ENCODE data around the gene MCCD1.

The MCCD1 gene

DNA sequence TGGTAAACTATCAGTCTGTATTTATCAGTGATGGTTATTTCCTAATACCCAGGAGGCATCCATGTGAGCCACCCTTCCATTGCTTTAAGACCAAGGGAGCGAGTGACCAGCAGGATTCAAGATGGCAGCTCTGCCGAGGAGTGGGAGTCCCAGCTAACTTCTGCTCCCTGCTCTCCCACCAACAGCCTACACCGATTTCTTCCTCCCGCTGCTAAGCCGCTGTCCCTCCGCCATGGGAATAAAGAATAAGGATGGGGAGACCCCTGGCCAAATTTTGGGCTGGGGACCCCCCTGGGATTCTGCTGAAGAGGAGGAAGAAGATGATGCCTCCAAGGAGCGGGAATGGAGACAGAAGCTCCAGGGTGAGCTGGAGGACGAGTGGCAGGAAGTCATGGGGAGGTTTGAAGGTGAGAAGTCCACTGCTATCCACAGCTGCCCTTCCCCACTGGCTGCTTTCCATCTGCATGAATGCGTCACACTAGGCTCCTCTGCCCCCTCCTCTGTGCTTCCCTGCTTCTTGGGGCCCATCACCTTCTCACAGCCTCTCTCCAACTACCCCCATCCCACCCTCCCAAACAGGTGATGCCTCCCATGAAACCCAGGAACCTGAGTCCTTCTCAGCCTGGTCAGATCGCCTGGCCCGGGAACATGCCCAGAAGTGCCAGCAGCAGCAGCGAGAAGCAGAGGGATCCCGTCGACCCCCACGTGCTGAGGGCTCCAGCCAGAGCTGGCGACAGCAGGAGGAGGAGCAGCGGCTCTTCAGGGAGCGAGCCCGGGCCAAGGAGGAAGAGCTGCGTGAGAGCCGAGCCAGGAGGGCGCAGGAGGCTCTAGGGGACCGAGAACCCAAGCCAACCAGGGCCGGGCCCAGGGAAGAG lies 28.9 kb downstream of the MCCD1 start:
- no peak overlapping the region for H3K4me3 ChIP-seq (ENCODE audit: low read length)
- TF ChIP-seq, protein P1, sequence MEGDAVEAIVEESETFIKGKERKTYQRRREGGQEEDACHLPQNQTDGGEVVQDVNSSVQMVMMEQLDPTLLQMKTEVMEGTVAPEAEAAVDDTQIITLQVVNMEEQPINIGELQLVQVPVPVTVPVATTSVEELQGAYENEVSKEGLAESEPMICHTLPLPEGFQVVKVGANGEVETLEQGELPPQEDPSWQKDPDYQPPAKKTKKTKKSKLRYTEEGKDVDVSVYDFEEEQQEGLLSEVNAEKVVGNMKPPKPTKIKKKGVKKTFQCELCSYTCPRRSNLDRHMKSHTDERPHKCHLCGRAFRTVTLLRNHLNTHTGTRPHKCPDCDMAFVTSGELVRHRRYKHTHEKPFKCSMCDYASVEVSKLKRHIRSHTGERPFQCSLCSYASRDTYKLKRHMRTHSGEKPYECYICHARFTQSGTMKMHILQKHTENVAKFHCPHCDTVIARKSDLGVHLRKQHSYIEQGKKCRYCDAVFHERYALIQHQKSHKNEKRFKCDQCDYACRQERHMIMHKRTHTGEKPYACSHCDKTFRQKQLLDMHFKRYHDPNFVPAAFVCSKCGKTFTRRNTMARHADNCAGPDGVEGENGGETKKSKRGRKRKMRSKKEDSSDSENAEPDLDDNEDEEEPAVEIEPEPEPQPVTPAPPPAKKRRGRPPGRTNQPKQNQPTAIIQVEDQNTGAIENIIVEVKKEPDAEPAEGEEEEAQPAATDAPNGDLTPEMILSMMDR (conservative IDR thresholded peaks at IDR 0.05; ENCODE audit: low read depth, low read length) = no peak
- no peak for DNase-seq (ENCODE audit: low read depth)

DNA sequence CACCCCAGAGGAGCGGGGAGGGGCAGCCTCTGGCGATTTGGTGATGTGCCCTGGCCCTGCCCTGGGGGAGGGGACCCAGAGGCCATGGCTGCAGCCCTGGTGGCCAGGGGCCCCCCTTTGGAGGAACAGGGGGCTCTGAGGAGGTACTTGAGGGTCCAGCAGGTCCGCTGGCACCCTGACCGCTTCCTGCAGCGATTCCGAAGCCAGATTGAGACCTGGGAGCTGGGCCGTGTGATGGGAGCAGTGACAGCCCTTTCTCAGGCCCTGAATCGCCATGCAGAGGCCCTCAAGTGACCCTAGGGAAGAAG lies 29.5 kb downstream of the MCCD1 start:
- H3K4me3 ChIP-seq (ENCODE audit: low read length) = no peak overlapping the region
- TF ChIP-seq, protein P1 (conservative IDR thresholded peaks at IDR 0.05; ENCODE audit: low read depth, low read length) = no peak

DNA sequence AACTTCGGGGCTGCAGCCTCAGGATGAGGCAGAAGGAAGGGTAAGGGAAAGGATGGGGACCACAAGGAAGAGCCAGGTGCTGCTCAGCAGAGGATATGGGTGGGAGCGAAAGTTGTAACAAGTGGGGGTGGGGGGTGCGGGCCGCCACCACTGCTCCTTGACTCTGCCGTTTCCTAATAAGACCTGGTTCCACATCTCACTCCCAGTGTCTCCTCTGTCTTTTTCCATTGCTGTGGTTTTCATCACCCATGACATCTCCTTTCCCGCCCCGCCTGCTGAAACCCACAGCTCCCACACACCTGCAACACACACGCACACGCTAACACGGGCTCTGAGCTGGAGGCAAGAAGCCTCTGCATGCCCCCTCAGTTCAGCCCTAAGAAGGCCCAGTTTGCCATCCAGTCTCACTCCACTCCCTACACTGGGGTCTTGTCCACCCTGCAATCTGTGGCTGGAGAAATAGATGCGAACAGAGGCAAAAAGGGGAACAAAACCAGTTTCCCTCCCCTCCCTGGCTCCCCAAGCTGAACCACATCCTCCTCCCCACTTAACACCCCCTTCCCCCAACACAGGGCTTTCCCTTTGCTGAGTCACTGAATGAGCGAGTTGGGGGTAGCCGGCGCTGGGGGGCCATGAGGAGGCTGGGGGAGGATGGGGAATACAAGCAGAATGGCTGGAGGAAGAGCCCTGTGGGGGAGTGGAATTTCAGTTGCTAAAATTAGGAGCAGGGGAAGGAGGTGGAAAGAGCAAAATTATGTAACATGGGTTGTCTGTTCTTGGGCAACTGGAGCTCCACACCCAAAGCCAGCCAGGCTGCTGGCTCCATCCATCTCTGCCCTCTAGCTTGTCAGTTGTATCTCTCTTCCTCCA lies 30.1 kb downstream of the MCCD1 start:
- TF ChIP-seq, protein P1 (conservative IDR thresholded peaks at IDR 0.05; ENCODE audit: low read depth, low read length) = no peak
- no peak overlapping the region for H3K4me3 ChIP-seq (ENCODE audit: low read length)
- DNase-seq (ENCODE audit: low read depth) = no peak

More for the DNA sequence above, 29.5 kb downstream of the MCCD1 start:
- DNase-seq (ENCODE audit: low read depth) = no peak

DNA sequence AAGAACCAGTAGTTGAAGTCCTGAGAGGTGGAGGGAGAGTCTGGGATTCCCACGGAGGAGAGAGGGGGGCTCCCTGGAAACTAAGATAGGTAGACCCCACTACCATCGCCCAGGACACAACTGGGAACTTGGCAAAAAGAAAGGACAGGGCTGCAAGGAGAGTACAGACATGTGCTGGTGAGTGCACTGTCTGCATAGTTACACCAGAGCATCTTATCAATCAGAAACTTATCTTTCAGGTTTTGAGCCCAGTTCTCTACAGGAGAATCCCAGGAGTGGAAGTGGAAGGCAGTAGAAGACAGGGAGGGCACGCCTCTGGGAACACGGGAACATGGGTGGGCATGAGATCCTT lies 30.8 kb downstream of the MCCD1 start:
- TF ChIP-seq, protein P1 (conservative IDR thresholded peaks at IDR 0.05; ENCODE audit: low read depth, low read length) = no peak
- no peak for DNase-seq (ENCODE audit: low read depth)
- no peak overlapping the region for H3K4me3 ChIP-seq (ENCODE audit: low read length)

DNA sequence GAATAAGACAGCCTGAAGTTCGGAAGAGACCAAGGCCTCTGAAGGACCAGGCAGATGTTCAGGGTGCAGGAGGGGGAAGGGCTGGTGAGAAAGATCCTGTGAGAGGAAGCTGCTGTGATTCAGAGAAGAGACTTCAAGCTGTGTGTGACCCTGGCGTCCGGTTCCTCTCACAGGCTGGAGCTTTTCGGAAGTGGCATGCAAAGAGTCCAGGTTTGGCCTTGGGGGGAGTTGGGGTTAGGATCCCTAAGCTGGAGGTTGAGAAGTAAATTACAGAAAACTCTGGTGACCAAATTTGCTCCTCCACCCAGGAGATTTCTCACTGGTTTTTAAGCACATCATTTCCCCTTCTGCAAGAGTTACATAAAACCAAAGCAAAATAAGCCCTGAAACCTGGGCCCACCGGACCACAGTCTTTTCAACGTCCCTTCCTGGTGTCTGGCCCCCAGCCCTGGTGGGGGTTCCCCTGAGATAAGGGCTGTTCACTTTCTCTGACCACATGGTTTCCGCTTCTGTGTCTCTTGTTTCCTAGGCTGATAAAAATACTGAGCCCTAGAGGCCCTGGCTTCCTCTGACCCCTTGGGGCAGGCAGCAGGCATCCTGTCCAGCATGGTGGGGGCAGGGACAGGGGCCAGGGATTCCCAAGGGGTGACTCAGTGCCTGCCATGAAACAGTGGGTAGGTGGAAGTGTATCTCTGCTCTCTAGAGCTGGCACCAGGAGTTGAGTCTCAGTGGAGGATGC lies 31.4 kb downstream of the MCCD1 start:
- DNase-seq (ENCODE audit: low read depth) = no peak
- TF ChIP-seq, protein P1 (conservative IDR thresholded peaks at IDR 0.05; ENCODE audit: low read depth, low read length) = no peak

DNA sequence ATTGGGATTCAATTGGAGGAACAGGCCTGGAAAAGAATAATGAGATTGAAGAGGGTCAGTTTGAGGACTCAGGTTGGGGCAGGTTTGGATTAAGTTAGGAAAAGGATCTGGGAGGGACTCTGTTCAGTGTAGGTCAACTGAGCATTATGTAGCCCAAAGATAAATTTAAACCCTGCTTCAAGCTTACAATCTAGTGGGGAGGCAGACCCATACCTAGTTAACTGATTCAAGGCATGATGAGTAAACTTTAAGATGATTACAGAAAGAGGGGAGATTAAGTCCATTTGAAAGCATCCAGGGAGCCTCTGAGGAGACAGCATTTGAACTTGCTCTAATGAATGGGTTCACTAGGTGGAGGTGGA lies 31.9 kb downstream of the MCCD1 start:
- no peak overlapping the region for H3K4me3 ChIP-seq (ENCODE audit: low read length)
- TF ChIP-seq, protein P1 (conservative IDR thresholded peaks at IDR 0.05; ENCODE audit: low read depth, low read length) = no peak
- DNase-seq (ENCODE audit: low read depth) = no peak

More for the DNA sequence above, 31.4 kb downstream of the MCCD1 start:
- H3K4me3 ChIP-seq (ENCODE audit: low read length) = no peak overlapping the region
